Fibroblast of mammary gland (primary cell): ENCODE measurements around the gene RABL2A.
"Not testable (repeated sequence)": the region's sequence is repeated elsewhere in the genome, so short reads cannot be mapped to it uniquely, and the experiment has no call there.

ENCODE experiments used
- DNase-seq: peaks from one replicate; pipeline ENCODE4 v3.0.0-alpha.2; 2010; ENCODE audit warnings: low read depth
- H3K4me3 ChIP-seq: 2 replicates; pipeline ENCODE4 v1.5.1; 2011; ENCODE audit warnings: low read depth, mild to moderate bottlenecking, low read length, moderate library complexity; ENCODE audit not compliant: control insufficient read depth
- CTCF ChIP-seq: conservative IDR thresholded peaks from 2 replicates; pipeline ENCODE4 v1.5.1; 2011; ENCODE audit warnings: low read depth, low read length, inconsistent platforms; ENCODE audit not compliant: control insufficient read depth, insufficient read depth

The RABL2A gene

DNA sequence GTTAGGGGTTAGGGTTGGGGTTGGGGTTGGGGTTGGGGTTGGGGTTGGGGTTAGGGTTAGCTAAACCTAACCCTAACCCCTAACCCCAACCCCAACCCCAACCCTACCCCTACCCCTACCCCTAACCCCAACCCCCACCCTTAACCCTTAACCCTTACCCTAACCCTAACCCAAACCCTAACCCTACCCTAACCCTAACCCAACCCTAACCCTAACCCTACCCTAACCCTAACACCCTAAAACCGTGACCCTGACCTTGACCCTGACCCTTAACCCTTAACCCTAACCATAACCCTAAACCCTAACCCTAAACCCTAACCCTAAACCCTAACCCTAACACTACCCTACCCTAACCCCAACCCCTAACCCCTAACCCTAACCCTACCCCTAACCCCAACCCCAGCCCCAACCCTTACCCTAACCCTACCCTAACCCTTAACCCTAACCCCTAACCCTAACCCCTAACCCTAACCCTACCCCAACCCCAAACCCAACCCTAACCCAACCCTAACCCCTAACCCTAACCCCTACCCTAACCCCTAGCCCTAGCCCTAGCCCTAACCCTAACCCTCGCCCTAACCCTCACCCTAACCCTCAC, 24.1 kb upstream of the RABL2A start:
- H3K4me3 ChIP-seq: peak overlapping the region; percentile 70
- no peak for DNase-seq
- no peak for TF ChIP-seq CTCF

GRCh38 chr2:113603467-113604084, 23.5 kb upstream of the RABL2A start:
- DNase-seq: peak; percentile 91
- peak overlapping the region; percentile 70 for H3K4me3 ChIP-seq

DNA sequence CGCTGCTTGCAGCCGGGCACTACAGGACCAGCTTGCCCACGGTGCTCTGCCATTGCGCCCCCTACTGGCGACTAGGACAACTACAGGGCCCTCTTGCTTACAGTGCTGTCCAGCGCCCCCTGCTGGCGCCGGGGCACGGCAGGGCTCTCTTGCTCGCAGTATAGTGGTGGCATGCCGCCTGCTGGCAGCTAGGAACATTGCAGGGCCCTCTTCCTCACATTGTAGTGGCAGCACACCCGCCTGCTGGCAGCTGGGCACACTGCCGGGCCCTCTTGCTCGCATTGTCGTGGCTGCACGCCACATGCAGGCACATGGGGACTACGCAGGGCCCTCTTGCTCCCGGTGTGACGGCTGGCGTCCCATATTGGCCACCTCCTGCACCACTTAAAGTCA, 23.0 kb upstream of the RABL2A start:
- TF ChIP-seq CTCF: peak; percentile 79
- peak; percentile 92 for DNase-seq

DNA sequence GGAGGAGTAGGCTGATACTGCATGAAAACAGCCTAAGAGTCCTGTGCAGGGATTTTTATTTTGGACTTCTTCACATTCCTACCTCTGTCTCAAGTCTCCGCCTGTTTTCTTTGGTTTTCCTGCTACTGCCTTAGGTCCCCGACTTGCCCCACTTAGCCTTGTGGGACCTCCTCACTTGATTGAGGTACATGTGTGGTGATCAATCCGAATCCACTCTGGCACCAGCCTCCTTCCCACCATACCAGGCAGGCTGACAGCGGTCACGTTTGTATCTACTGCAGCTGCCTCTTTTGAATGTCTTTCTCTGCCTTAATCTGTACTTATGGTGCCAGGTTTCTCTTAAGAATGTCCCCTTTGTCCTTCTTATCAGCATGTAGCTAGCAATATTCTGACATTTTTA, 22.4 kb upstream of the RABL2A start:
- H3K4me3 ChIP-seq, DNase-seq: not testable (repeated sequence)

More for the DNA sequence above, 23.0 kb upstream of the RABL2A start:
- H3K4me3 ChIP-seq: peak overlapping the region; percentile 42

DNA sequence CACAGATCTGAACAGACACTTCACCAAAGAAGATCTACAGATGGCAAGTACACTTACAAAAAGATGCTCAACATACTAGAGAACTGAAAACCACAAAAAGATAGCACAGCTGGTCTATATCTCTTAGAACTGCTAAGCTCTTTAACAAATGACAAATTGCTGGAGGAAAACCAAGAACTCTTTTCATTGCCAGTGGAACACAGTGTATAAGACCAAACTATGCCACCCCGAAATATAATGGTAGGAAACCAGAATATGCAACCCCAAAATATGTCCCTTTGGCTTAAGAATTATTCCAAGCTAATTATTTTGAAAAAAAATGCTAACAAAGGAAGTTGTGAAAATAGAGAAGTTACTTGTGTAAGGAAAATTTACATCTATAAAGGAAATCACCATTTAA, 21.0 kb upstream of the RABL2A start:
- DNase-seq, H3K4me3 ChIP-seq: not testable (repeated sequence)

DNA sequence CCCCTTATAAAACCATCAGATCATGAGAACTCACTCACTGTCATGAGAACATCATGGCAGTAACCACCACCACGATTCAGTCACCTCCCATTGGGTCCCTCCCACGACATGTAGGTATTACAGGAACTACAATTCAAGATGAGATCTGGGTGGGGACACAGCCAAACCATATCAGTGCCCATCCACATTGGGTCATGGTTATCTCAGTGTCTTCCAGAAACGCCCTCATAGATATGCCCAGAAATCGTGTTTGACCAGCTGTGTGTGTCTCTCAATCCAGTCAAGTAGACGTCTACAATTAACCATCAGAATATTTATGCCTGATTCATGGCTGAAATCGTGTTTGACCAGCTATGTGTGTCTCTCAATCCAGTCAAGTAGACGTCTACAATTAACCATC, 17.2 kb upstream of the RABL2A start:
- H3K4me3 ChIP-seq, DNase-seq: not testable (repeated sequence)

GRCh38 chr2:113621002-113621401, 6.1 kb upstream of the RABL2A start:
- DNase-seq: not testable (repeated sequence)

DNA sequence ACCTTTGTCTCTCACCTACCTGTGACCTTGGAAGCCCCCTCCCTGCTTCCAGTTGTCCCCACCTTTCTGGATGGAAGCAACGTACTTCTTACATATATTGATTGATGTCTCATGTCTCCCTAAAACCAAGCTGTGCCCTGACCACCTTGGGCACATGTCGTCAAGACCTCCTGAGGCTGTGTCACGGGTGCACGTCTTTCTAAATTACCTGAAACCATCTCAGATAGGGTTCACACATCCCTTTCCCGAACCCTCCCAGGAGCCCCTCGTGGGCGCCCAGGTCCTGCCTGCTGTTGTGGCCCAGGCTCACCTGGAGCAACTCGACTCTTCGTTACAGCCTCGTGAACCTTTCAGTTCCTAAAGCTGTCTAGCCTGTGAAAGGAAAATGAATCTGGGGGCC, 1.2 kb upstream of the RABL2A start:
- DNase-seq, H3K4me3 ChIP-seq: not testable (repeated sequence)

More at GRCh38 chr2:113621002-113621401, 6.1 kb upstream of the RABL2A start:
- H3K4me3 ChIP-seq: not testable (repeated sequence)

GRCh38 chr2:113632849-113633345, 5.8 kb downstream of the RABL2A start:
- peak; percentile 11 for DNase-seq
- not testable (repeated sequence) for H3K4me3 ChIP-seq

- H3K4me3 ChIP-seq, DNase-seq: not testable (repeated sequence)
These were observed 8.3 kb downstream of the RABL2A start for GRCh38 chr2:113635358-113635757.

DNA sequence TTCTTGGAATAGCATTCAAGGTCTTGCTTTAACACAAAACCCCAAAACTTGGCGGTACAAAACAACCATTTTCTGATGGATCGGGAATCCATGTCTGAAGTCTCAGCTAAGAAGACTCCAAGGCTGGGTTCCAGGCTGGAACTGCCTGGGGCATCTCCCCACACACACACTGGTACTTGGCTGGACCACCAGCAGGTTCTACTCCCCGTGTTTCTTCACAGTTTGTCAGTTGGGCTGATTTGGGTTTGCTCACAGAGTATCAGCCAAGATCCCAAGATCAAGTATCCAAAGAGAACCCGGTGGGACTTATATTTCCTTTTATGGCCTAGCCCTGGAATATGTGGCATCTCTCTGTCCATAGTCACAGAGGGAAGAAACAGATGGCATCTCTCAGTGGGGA, 9.2 kb downstream of the RABL2A start:
- DNase-seq, H3K4me3 ChIP-seq: not testable (repeated sequence)

DNA sequence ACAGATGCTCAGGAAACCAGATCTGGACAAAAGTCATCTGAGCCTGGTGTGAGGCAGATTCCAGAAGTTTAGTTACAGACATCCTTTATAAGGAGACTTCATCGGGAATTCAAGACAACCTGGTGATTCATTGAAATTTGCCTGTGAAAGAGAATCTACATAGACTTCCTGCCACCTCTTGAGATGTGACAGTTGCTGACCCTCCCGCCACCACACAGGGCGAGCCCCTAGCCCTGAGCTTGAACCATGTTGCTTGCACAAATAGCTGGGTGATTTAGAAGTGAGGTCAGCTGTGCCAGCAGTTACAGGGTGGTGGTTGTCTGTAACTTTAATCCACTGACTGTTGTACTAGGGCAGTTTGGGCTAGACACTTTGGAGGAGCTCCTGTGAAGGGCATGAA, 11.0 kb downstream of the RABL2A start:
- not testable (repeated sequence) for H3K4me3 ChIP-seq, DNase-seq

DNA sequence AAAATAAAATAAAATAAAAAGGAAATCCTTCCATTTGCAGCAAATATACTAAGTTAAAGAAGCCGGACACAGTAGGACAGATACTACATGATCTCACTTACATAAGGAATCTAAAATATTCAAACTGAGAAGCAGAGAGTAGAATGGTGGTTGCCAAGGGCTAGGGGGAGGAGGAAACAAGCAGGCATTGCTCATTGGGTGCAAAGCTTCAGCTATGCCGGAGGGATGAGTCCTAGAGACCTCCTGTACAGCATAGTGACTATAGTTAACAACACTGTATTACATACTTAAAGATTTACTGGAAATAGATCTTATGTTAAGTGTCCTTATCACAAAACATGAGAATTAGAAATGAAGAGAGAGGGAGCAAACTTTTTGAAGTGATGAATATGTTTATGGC, 19.2 kb downstream of the RABL2A start:
- not testable (repeated sequence) for DNase-seq, H3K4me3 ChIP-seq

GRCh38 chr2:113650834-113651815, 24.1 kb downstream of the RABL2A start:
- DNase-seq, H3K4me3 ChIP-seq: not testable (repeated sequence)

GRCh38 chr2:113652599-113652998, 25.5 kb downstream of the RABL2A start:
- DNase-seq: peak; percentile 35
- not testable (repeated sequence) for H3K4me3 ChIP-seq
